ENCODE results near the gene KCNE3.

DNA sequence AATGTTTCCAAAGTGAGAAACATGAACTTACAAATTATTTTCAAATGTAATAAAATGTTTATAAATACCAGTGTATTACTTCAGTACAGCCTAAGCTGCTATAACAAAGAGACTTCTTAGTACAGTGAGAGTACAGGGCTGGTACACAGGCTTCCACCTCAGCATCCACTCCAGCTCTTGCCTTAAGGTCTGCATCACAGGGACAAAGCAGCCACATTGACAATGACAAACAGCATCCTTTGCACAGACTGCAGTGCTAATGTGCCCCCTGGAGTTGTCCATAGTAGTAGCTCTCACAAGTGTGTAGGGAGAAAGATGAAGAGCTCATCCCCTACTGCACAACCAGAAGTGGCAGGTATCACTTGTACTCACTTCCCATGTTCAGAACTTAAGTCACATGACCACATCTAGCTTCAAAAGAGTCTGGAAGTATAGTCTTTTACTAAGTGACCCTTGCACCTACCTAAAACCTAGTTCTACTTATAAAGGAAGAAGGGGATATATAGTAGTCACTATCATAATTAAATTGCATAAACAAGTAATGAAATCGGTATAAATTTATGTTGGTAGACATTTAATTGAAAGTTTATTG, 36.8 kb upstream of the KCNE3 start:
- TF ChIP-seq ZNF530 (CRISPR knock-in tag; IDR thresholded peaks at IDR 0.05; ENCODE audit: low read depth) (no peak), KDM3A (CRISPR knock-in tag; IDR thresholded peaks at IDR 0.05; ENCODE audit: low read depth) (no peak), SIX4 (CRISPR knock-in tag; IDR thresholded peaks at IDR 0.05) (no peak)

Data from HepG2 (cell line).